ENCODE measurements around the gene CHST15. TPM values are rescaled to one million over a fixed set of nuclear protein-coding genes. Genes with fewer than 3 reads are reported as not detected.

Gene CHST15
- total RNA-seq, 4 donors from 2014 or later, result 35.7 to 69.5 (median 51.1) TPM

GRCh38 chr10:124066781-124067714 lies 26.4 kb downstream of the CHST15 start:
- TF ChIP-seq CTCF (IDR thresholded peaks at IDR 0.05), result no peak
- ATAC-seq (ENCODE audit: low FRiP score), result no peak
- no peak for DNase-seq (ENCODE audit: low spot score)

- DNase-seq (ENCODE audit: low spot score), result no peak
- ATAC-seq (ENCODE audit: low FRiP score), result no peak
- no peak for TF ChIP-seq CTCF (IDR thresholded peaks at IDR 0.05)
Measured at GRCh38 chr10:124066126-124066700, 27.2 kb downstream of the CHST15 start.

- no peak for TF ChIP-seq CTCF (IDR thresholded peaks at IDR 0.05)
- ATAC-seq (ENCODE audit: low FRiP score), result no peak
- no peak for DNase-seq (ENCODE audit: low spot score)
Measured at GRCh38 chr10:124065382-124066125, 27.8 kb downstream of the CHST15 start.

GRCh38 chr10:124064676-124065075 lies 28.7 kb downstream of the CHST15 start:
- DNase-seq (ENCODE audit: low spot score), result no peak
- no peak for TF ChIP-seq CTCF (IDR thresholded peaks at IDR 0.05)
- no peak for ATAC-seq (ENCODE audit: low FRiP score)

- DNase-seq (ENCODE audit: low spot score) (no peak), ATAC-seq (ENCODE audit: low FRiP score) (peak; percentile 94)
- no peak for TF ChIP-seq CTCF (IDR thresholded peaks at IDR 0.05)
Measured at GRCh38 chr10:124063750-124064603, 29.4 kb downstream of the CHST15 start.

DNA sequence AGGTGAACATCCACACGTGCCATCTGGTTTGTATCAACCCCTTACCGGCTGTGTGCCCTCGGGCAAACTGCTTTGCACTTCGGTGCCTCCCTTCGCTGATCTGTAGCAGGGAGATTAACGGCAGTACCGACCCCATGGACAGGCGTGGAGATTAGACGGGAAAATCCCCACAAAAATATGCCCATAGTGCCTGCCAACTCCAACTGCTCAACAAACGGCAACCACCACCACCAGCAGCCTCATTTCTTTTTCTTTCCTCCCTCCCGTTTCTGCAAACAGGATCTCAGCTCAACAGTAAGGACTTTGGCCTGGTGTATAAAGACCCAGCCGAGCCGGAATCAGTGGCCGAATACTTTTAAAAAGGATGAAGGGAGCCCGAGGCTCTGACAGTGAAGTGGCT lies 31.0 kb downstream of the CHST15 start:
- DNase-seq (ENCODE audit: low spot score) (no peak), ATAC-seq (ENCODE audit: low FRiP score) (no peak)
- no peak for TF ChIP-seq CTCF (IDR thresholded peaks at IDR 0.05)
